SU-DHL-6 (cell line): ENCODE data around the gene MAP3K21.

Source experiments
- H2AFZ ChIP-seq: fragments of 200-600 bp; sonication (generic); 2 replicates; pipeline ENCODE4 v1.6.1; 2014; ENCODE audit warnings: low read depth, mild to moderate bottlenecking, moderate library complexity, mixed read lengths, antibody characterized with exemption, low read length; ENCODE audit not compliant: severe bottlenecking
- H3F3A ChIP-seq: fragments of 200-600 bp; shearing (Covaris generic); 2 replicates; pipeline ENCODE4 v1.6.0; 2016; ENCODE audit warnings: antibody characterized with exemption, mild to moderate bottlenecking; ENCODE audit not compliant: insufficient read depth
- H3K27ac ChIP-seq: fragments of 200-600 bp; sonication (generic); 2 replicates; pipeline ENCODE4 v1.5.1; 2016; ENCODE audit warnings: low read depth, mild to moderate bottlenecking, low read length, moderate library complexity, mixed read lengths
- H3K27me3 ChIP-seq: fragments of 200-600 bp; sonication (generic), shearing (Covaris generic); 2 replicates; pipeline ENCODE4 v1.6.0; 2014; ENCODE audit warnings: mild to moderate bottlenecking, low read length
- H3K36me3 ChIP-seq: fragments of 200-600 bp; sonication (generic); 2 replicates; pipeline ENCODE4 v1.6.1; 2014; ENCODE audit warnings: mild to moderate bottlenecking, low read length, mixed read lengths
- H3K4me2 ChIP-seq: fragments of 300-600, 200-600 bp; shearing (Covaris generic), sonication (generic); 2 replicates; pipeline ENCODE4 v1.6.0; 2014; ENCODE audit warnings: low read length, low read depth, mild to moderate bottlenecking; ENCODE audit not compliant: poor library complexity, severe bottlenecking
- H3K4me3 ChIP-seq: fragments of 200-600 bp; sonication (generic); 2 replicates; pipeline ENCODE4 v1.5.1; 2014; ENCODE audit warnings: antibody characterized with exemption, low read length, mild to moderate bottlenecking, mixed read lengths; ENCODE audit not compliant: insufficient read depth, poor library complexity, severe bottlenecking
- H3K79me2 ChIP-seq: fragments of 200-600 bp; sonication (generic); 2 replicates; pipeline ENCODE4 v1.6.1; 2014; ENCODE audit warnings: mild to moderate bottlenecking, low read length, moderate library complexity; ENCODE audit not compliant: insufficient read depth
- H3K9ac ChIP-seq: fragments of 200-600 bp; sonication (generic); 2 replicates; pipeline ENCODE4 v1.7.0; 2014; ENCODE audit warnings: mild to moderate bottlenecking, low read length
- H3K9me2 ChIP-seq: fragments of 200-600 bp; sonication (generic); replicated peaks from 2 replicates; pipeline ENCODE4 v1.6.1; 2014; ENCODE audit warnings: low read length; ENCODE audit not compliant: insufficient read depth
- H3K9me3 ChIP-seq: fragments of 200-600 bp; sonication (generic); 2 replicates; pipeline ENCODE4 v1.6.1; 2014; ENCODE audit warnings: low read length, mixed read lengths; ENCODE audit not compliant: insufficient read depth
- H4K20me1 ChIP-seq: fragments of 200-600 bp; sonication (generic); 2 replicates; pipeline ENCODE4 v1.6.1; 2014; ENCODE audit warnings: low read depth, mild to moderate bottlenecking, antibody characterized with exemption, low read length, moderate library complexity, mixed read lengths
- CTCF ChIP-seq: fragments of 200-600 bp; sonication (generic); IDR thresholded peaks from one replicate; pipeline ENCODE4 v1.5.1; 2017; ENCODE audit warnings: antibody characterized with exemption, mild to moderate bottlenecking, low read length, moderate library complexity; ENCODE audit not compliant: insufficient read depth, poor library complexity, severe bottlenecking
- EZH2phosphoT487 ChIP-seq: fragments of 200-600 bp; sonication (generic), shearing (Covaris generic); conservative IDR thresholded peaks from 2 replicates; pipeline ENCODE4 v1.6.1; 2018; ENCODE audit warnings: mild to moderate bottlenecking, antibody characterized with exemption, low read length, moderate library complexity, mixed read lengths

MAP3K21 gene

GRCh38 chr1:233320023-233320422 lies 7.5 kb upstream of the MAP3K21 start:
- TF ChIP-seq CTCF (no peak), EZH2phosphoT487 (no peak)
- H3K36me3 ChIP-seq: no peaks in the 10 kb centered on the region
- no peak overlapping the region for H3K9ac ChIP-seq
- no peak overlapping the region for H3K4me2 ChIP-seq
- no peak overlapping the region for H3K27ac ChIP-seq
- no peaks in the 10 kb centered on the region for H3K9me3 ChIP-seq
- H2AFZ ChIP-seq: no peak overlapping the region
- H3F3A ChIP-seq: no peaks in the 10 kb centered on the region
- no peaks in the 10 kb centered on the region for H3K9me2 ChIP-seq
- H4K20me1 ChIP-seq: no peaks in the 10 kb centered on the region
- no peaks in the 10 kb centered on the region for H3K79me2 ChIP-seq
- H3K4me3 ChIP-seq: no peak overlapping the region
- H3K27me3 ChIP-seq: no peaks in the 10 kb centered on the region

GRCh38 chr1:233323718-233324117 lies 3.8 kb upstream of the MAP3K21 start:
- TF ChIP-seq CTCF (no peak), EZH2phosphoT487 (no peak)
- Histone ChIP-seq H3K9me3 (no peaks in the 10 kb centered on the region), H3K79me2 (no peaks in the 10 kb centered on the region), H2AFZ (no peak overlapping the region), H3K4me3 (no peak overlapping the region), H3K27ac (no peak overlapping the region), H3K36me3 (no peaks in the 10 kb centered on the region), H3K27me3 (no peaks in the 10 kb centered on the region), H3K4me2 (no peak overlapping the region), H3F3A (peaks cover 10% of the 10 kb centered on the region; the same call in 1 of the 2 replicates), H3K9ac (no peak overlapping the region), H4K20me1 (no peaks in the 10 kb centered on the region), H3K9me2 (no peaks in the 10 kb centered on the region)

- Histone ChIP-seq H4K20me1 (no peaks in the 10 kb centered on the region), H3K9ac (no peak overlapping the region), H3K4me2 (no peak overlapping the region), H3K79me2 (no peaks in the 10 kb centered on the region), H3F3A (peaks cover 10% of the 10 kb centered on the region; the same call in 1 of the 2 replicates), H3K4me3 (no peak overlapping the region), H3K9me2 (no peaks in the 10 kb centered on the region), H3K9me3 (no peaks in the 10 kb centered on the region), H3K36me3 (no peaks in the 10 kb centered on the region), H3K27ac (no peak overlapping the region), H3K27me3 (no peaks in the 10 kb centered on the region), H2AFZ (no peak overlapping the region)
- no peak for TF ChIP-seq CTCF
- no peak for TF ChIP-seq EZH2phosphoT487
These were observed 1.2 kb upstream of the MAP3K21 start for GRCh38 chr1:233326319-233326718.
